DMS153 treated with DMSO at 0.1 percent for 48 hours (cell line): ENCODE data around the gene WNK2.

ENCODE experiments used
- DNase-seq: peaks from one replicate; lab custom pipeline; 2025; ENCODE audit not compliant: unreplicated experiment; lab: John Stamatoyannopoulos, UW

WNK2 gene

GRCh38 chr9:93198838-93199625, 15.1 kb downstream of the WNK2 start:
- no peak for DNase-seq

GRCh38 chr9:93200449-93200742, 16.5 kb downstream of the WNK2 start:
- DNase-seq: no peak

- DNase-seq: no peak
These were observed 17.0 kb downstream of the WNK2 start for GRCh38 chr9:93200989-93201334.

- no peak for DNase-seq
These were observed 19.2 kb downstream of the WNK2 start for GRCh38 chr9:93203026-93203717.

- DNase-seq: no peak
These were observed 20.0 kb downstream of the WNK2 start for GRCh38 chr9:93203718-93204469.

- DNase-seq: no peak
These were observed 20.6 kb downstream of the WNK2 start for GRCh38 chr9:93204470-93205043.

GRCh38 chr9:93205045-93205768, 21.3 kb downstream of the WNK2 start:
- DNase-seq: no peak

- DNase-seq: no peak
These were observed 22.1 kb downstream of the WNK2 start for GRCh38 chr9:93205896-93206575.

- no peak for DNase-seq
These were observed 22.7 kb downstream of the WNK2 start for GRCh38 chr9:93206576-93207155.

- peak; percentile 81 for DNase-seq
These were observed 23.4 kb downstream of the WNK2 start for GRCh38 chr9:93207326-93207814.

GRCh38 chr9:93207860-93208734, 24.2 kb downstream of the WNK2 start:
- DNase-seq: no peak

GRCh38 chr9:93209097-93209496, 25.2 kb downstream of the WNK2 start:
- DNase-seq: no peak

GRCh38 chr9:93209576-93210323, 25.8 kb downstream of the WNK2 start:
- no peak for DNase-seq

GRCh38 chr9:93210324-93210973, 26.5 kb downstream of the WNK2 start:
- no peak for DNase-seq

GRCh38 chr9:93210974-93211653, 27.2 kb downstream of the WNK2 start:
- DNase-seq: no peak

- DNase-seq: no peak
These were observed 27.7 kb downstream of the WNK2 start for GRCh38 chr9:93211654-93212001.

GRCh38 chr9:93212409-93212808, 28.5 kb downstream of the WNK2 start:
- no peak for DNase-seq

- no peak for DNase-seq
These were observed 32.1 kb downstream of the WNK2 start for GRCh38 chr9:93216073-93216365.
